Measurements from ENCODE around the gene SLA2.
A peak's percentile ranks its signal among the peaks of the same experiment; 100 is the strongest.
"Not testable (repeated sequence)": the region's sequence is repeated elsewhere in the genome, so short reads cannot be mapped to it uniquely, and the experiment has no call there.

SLA2 gene, protein sequence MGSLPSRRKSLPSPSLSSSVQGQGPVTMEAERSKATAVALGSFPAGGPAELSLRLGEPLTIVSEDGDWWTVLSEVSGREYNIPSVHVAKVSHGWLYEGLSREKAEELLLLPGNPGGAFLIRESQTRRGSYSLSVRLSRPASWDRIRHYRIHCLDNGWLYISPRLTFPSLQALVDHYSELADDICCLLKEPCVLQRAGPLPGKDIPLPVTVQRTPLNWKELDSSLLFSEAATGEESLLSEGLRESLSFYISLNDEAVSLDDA

GRCh38 chr20:36645998-36646397, at the start of gene SLA2:
TSS of gene SLA2 (minus strand) at chr20:36646196. CDS start at chr20:36641335, 4,861 bp downstream.
- peak; percentile 55 for DNase-seq (ENCODE audit: low read depth)

- DNase-seq (ENCODE audit: low read depth) = not testable (repeated sequence)
Observed at GRCh38 chr20:36695467-36695866, 49.5 kb upstream of the SLA2 start.

GRCh38 chr20:36688630-36689029, 42.6 kb upstream of the SLA2 start:
- DNase-seq (ENCODE audit: low read depth) = no peak

GRCh38 chr20:36687850-36688249, 41.9 kb upstream of the SLA2 start:
- no peak for DNase-seq (ENCODE audit: low read depth)

DNA sequence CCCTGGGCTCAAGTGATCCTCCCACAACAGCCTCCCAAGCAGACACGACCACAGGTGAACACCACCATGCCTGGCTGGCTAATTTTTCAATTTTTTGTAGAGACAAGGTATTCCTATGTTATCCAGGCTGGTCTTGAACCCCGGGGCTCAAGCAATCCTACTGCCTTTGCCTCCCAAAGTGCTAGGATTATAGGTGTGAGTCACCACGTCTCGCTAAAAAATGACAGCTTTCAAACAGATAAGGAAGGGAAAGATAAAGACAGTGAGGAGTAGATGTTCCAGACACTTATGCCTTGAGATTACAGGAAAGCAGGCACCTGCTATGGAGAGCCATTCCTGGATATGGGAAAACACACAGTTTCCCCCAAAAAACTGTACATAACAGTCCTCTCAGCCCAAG, 40.9 kb upstream of the SLA2 start:
- no peak for DNase-seq (ENCODE audit: low read depth)

DNA sequence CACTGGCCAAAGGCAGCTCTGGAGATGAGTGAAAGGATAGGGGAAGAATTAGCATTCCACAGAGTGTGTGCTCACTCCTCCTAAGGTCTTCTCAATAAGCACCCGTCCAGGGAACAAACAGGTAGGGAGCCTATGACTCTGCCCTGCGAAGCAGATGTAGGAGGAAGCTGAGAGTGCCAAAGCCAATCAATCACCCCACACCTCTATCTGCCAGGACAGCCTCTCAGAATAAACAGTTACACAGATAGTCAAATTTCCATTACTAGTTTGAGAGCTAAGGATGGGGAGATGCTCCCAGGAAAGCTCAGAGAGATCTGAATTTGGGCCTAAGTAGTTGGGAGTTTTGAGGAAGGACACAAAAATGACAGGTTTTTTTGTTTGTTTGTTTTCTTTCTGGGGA, 40.5 kb upstream of the SLA2 start:
- no peak for DNase-seq (ENCODE audit: low read depth)

GRCh38 chr20:36684747-36685146, 38.8 kb upstream of the SLA2 start:
- no peak for DNase-seq (ENCODE audit: low read depth)

DNA sequence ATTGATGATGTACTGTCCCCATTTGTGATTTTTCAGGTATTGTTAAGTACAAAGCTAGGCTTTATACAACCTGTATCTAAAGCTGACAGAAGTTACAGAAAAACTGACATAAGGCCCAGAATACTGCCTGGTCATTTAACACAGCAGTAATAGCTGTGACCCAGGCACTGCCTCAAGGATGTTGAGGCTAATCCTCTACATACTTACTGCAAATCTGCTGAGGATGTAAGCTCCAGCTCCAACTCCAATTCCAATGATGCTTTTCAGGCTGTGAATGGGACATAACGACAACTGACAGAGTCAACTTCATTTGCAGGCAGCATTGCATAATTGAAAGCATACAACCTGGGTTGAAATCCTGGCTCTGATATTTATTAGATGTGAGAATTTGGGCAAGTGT, 36.3 kb upstream of the SLA2 start:
- no peak for DNase-seq (ENCODE audit: low read depth)

DNA sequence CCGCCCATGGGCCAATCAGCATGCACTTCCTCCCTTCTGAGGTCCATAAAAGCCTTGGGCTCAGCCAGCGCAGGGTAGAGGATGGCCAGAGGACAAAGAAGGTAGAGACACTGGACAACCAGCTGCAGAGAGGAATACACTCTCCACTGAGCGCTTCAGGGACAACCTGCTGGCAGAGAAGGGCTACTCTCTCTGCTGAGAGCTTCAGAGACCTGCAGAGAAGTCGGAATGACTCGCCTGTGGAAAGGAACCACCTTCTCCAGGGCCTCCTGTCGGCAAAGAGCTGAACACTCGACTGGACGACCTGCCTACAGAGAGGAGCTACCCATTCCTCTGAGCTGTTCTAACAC, 31.4 kb upstream of the SLA2 start:
- no peak for DNase-seq (ENCODE audit: low read depth)

- no peak for DNase-seq (ENCODE audit: low read depth)
Observed at GRCh38 chr20:36676701-36677421, 30.9 kb upstream of the SLA2 start.

GRCh38 chr20:36675545-36675944, 29.5 kb upstream of the SLA2 start:
- not testable (repeated sequence) for DNase-seq (ENCODE audit: low read depth)

- DNase-seq (ENCODE audit: low read depth) = no peak
Observed at GRCh38 chr20:36672991-36673390, 27.0 kb upstream of the SLA2 start.

GRCh38 chr20:36670665-36671357, 24.8 kb upstream of the SLA2 start:
- DNase-seq (ENCODE audit: low read depth) = no peak

GRCh38 chr20:36666181-36666740, 20.3 kb upstream of the SLA2 start:
- no peak for DNase-seq (ENCODE audit: low read depth)

DNA sequence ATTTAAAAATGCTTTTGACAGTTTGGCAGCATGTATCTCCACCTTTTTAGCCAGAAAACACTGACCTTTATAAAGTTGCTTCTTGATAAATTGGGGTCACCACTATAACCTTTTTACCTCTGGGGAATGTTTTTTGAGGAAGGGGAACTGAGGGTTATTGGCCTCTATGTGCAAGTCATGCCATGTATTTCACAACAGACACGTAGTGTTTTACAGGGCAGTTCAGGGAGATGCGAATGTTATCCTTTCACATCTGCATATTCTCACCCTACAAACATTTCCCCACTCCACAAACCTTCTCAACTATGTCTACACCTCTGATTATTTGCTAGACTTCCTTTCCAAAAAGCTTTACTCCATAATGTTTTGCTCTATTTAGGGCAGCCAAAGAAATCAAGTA, 17.0 kb upstream of the SLA2 start:
- DNase-seq (ENCODE audit: low read depth) = no peak

DNA sequence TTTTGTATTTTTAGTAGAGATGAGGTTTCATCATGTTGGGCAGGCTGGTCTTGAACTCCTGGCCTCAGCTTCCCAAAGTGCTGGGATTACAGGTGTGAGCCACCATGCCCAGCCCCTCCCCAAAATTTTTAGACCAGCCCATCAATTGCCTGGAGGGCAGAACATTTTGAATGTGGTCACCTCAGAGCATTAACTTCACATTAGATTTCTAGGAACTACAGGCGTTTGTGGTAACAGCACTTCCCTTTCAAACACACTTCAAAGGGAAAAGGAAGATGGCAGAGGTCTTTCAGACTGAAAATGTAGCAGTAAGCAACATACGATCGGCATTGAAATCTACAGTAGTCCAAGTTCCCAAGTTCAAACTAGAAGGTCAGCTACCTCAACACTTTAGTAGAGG, 12.3 kb upstream of the SLA2 start:
- no peak for DNase-seq (ENCODE audit: low read depth)

DNA sequence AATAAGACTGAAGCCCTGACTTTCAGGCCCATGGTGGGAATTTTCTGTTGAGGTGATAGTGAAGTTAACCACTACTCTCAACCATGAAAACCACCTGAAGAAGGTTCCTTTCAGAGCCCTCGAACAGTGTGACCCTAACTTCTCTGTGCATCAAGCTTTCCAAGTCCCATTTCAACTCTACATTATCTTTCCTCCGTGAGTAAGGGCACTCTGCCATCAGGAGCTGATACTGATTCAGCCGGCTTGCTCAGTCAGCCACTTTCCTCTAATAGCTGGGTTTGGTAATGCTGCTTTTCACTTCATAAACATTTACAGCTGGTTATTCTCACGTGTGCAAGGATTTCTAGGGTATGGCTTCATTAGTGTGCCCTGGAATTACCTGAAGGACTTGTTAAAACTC, 10.7 kb upstream of the SLA2 start:
- DNase-seq (ENCODE audit: low read depth) = no peak

- no peak for DNase-seq (ENCODE audit: low read depth)
Observed at GRCh38 chr20:36655004-36655403, 9.0 kb upstream of the SLA2 start.

- DNase-seq (ENCODE audit: low read depth) = no peak
Observed at GRCh38 chr20:36654506-36654905, 8.5 kb upstream of the SLA2 start.

DNA sequence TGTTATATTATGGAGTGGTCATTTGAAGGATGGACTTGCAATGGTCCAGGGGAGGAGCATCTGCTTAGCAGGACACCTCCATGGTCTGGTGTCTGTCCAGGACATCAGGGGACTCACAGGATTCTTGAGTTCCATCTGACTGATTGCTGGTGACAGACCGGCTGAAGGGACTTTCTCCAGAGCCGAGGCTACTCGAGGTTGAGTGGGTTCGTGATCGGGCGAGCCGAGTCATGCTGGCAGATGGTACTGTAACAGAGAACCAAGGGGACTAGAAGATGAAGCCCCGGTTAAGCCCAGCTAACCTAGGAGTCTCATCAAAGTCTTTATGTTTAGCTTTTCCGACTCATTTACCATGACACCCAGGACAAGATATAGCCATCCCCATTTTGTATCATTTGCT, 7.5 kb upstream of the SLA2 start:
- no peak for DNase-seq (ENCODE audit: low read depth)

DNA sequence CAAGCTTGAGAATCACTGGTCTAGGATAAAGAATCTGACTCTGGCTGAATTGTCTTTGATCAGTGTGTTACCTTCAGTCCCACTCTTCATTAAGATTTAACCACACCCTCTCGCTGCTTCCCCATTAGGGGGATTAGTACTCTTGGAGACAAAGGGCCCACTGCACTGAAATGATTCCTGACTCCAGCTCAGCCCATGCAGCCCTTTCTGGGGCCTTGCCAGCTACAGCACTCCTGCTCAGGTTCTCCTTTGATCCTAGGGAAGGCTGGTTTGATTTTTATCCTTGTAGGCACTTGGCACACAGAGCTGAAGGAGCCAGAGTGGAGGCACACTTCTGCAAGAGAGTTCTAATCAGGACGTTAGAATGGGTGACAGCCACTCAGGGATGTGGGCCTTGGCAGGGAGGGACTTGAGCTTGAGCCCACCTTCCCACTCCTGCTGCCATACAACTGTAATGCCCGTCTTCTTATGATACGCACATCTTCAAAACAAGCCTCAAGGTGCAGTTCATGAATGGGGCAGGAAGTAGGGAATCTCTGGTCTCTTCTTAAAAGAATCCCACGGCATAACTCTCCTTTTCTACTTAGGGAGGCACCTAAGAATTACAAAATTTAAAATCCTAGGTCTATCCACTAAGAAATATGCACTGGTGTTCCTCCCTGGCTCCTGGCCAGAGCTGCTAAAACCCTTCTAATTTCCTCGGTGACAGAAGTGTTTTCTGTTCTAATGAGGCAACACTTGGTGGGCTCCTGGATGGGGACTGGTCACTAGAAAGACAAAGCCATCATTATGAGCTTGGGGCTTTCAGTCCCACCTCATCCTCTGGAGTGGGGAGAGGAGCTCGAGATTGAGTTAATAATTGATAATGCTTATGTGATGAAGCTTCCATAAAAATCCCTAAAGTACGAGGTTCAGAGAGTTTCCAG, 1.5 kb upstream of the SLA2 start:
- no peak for DNase-seq (ENCODE audit: low read depth)

- DNase-seq (ENCODE audit: low read depth) = no peak
Observed at GRCh38 chr20:36646678-36647077, 682 bp upstream of the SLA2 start.
